Sigmoid colon (tissue), 7 donors: ENCODE data around the gene MYRIP. TPM values are rescaled to one million over a fixed set of nuclear protein-coding genes. Genes with fewer than 3 reads are reported as not detected.

Experiments
- DNase-seq: peaks from one replicate; pipeline ENCODE4 v3.0.0-alpha.2; 2019
- H3K27ac ChIP-seq, 4 donors: fragments of 200-600 bp; sonication (generic); one replicate each; pipeline ENCODE4 v1.5.1; 2016 to 2019; ENCODE audit warnings: mild to moderate bottlenecking in 1 of 4
- H3K27me3 ChIP-seq, 3 donors: fragments of 200-600 bp; sonication (generic); one replicate each; pipeline ENCODE4 v1.5.1; 2019; ENCODE audit warnings: mild to moderate bottlenecking in 1 of 3
- H3K36me3 ChIP-seq, 4 donors: fragments of 200-600 bp; sonication (generic); one replicate each; pipeline ENCODE4 v1.5.1; 2016 to 2019
- H3K4me1 ChIP-seq, 4 donors: fragments of 200-600 bp; sonication (generic); one replicate each; pipeline ENCODE4 v1.5.1; 2017 to 2019
- H3K4me3 ChIP-seq, 4 donors: fragments of 200-600 bp; sonication (generic); one replicate each; pipeline ENCODE4 v1.5.1; 2017 to 2019; ENCODE audit warnings: mild to moderate bottlenecking in 2 of 4, moderate library complexity in 1 of 4
- H3K9me3 ChIP-seq, 4 donors: fragments of 200-600 bp in 3 of 4; sonication (generic) in 3 of 4; one replicate each; pipeline versions ENCODE4 v1.5.1 to v1.6.1; 2013 to 2019
- CTCF ChIP-seq, 4 experiments: fragments of 450-650 bp in 3 of 4; fragments of 200-600 bp in 1 of 4; IDR thresholded peaks; one replicate each; pipeline ENCODE4 v1.5.1; 2016 to 2019; ENCODE audit warnings: antibody characterized with exemption in 4 of 4, mild to moderate bottlenecking in 3 of 4, moderate library complexity in 2 of 4
- EP300 ChIP-seq, 4 donors: sonication (generic); formaldehyde crosslinking; IDR thresholded peaks; one replicate each; pipeline ENCODE4 v1.6.1; 2017; ENCODE audit warnings: antibody characterized with exemption in 4 of 4
- POLR2A ChIP-seq, 2 donors: fragments of 450-650 bp; IDR thresholded peaks; one replicate each; pipeline ENCODE4 v1.6.1; 2016; ENCODE audit warnings: antibody characterized with exemption in 2 of 2, mild to moderate bottlenecking in 2 of 2, moderate library complexity in 2 of 2
- POLR2AphosphoS5 ChIP-seq, 4 donors: sonication (generic); formaldehyde crosslinking; IDR thresholded peaks; one replicate each; pipeline ENCODE4 v1.6.1; 2017; ENCODE audit warnings: antibody characterized with exemption in 4 of 4
- WGBS, 2 donors: extraction: QIAGEN DNeasy Blood & Tissue Kit; methylation state at CpG; one replicate each; pipeline ENCODE4 v1.1.7; 2013; 5-methylcytosine and 5-hydroxymethylcytosine counted together
- intact Hi-C: fragments of 100-400 bp; cut with DNase I; formaldehyde crosslinking; loops from one replicate; pipeline ENCODE4 v1.15.1; 2023
- polyA plus RNA-seq, 3 donors: library from polyadenylated mRNA; stranded (reverse); fragments of 200-250 nt; gene quantifications; one replicate each; pipeline ENCODE4 v1.2.3, GENCODE V29; 2013
- total RNA-seq, 4 donors: library from RNA; depleted of rRNA; stranded (reverse); fragments of >200 nt; gene quantifications; one replicate each; pipeline ENCODE4 v1.1.0, GENCODE V29; 2016
- donor health status: healthy with polysubstance abuse.
- donor health status: Bipolar disorder and iron deficiency.
- donor health status: healthy.

The MYRIP gene
- total and polyA plus RNA-seq, 7 donors: 2.2 to 5.5 (median 4.2) TPM

GRCh38 chr3:39935261-39935660, 125.9 kb downstream of the MYRIP start:
- TF ChIP-seq POLR2AphosphoS5 (IDR thresholded peaks at IDR 0.05) (no peak), EP300 (IDR thresholded peaks at IDR 0.05) (no peak), POLR2A (IDR thresholded peaks at IDR 0.05) (no peak), CTCF (IDR thresholded peaks at IDR 0.05) (no peak)
- no peaks in the 10 kb centered on the region for H3K9me3 ChIP-seq
- WGBS, 2 donors: 56 to 59% methylated on average over 1 of the region's 1 CpG
- no peak for DNase-seq
- H3K27ac ChIP-seq: no peak overlapping the region
- peaks cover 0 to 42% (median 14%) of the 10 kb centered on the region in 4 donors for H3K4me1 ChIP-seq
- H3K27me3 ChIP-seq: no peaks in the 10 kb centered on the region
- H3K36me3 ChIP-seq: no peaks in the 10 kb centered on the region
- intact Hi-C loops: no loop called here
- H3K4me3 ChIP-seq: no peak overlapping the region

- Histone ChIP-seq H3K4me3 (no peak overlapping the region), H3K4me1 (peaks cover 0 to 42% (median 14%) of the 10 kb centered on the region in 4 donors), H3K9me3 (no peaks in the 10 kb centered on the region), H3K36me3 (no peaks in the 10 kb centered on the region), H3K27me3 (no peaks in the 10 kb centered on the region), H3K27ac (peak overlapping the region in 1 of 4 donors; percentile 38)
- TF ChIP-seq CTCF (IDR thresholded peaks at IDR 0.05) (no peak), EP300 (IDR thresholded peaks at IDR 0.05) (no peak), POLR2A (IDR thresholded peaks at IDR 0.05) (no peak), POLR2AphosphoS5 (IDR thresholded peaks at IDR 0.05) (no peak)
- no peak for DNase-seq
- 87 to 91% methylated on average over 1 of the region's 1 CpG for WGBS, 2 donors
- intact Hi-C loops: no loop called here
Measured at GRCh38 chr3:39936848-39937247, 127.4 kb downstream of the MYRIP start.

GRCh38 chr3:39937315-39937714, 127.9 kb downstream of the MYRIP start:
- intact Hi-C loops: no loop called here
- Histone ChIP-seq H3K27me3 (no peaks in the 10 kb centered on the region), H3K36me3 (no peaks in the 10 kb centered on the region), H3K4me1 (peaks cover 0 to 45% (median 14%) of the 10 kb centered on the region in 4 donors), H3K27ac (peak overlapping the region in 1 of 4 donors; percentile 38), H3K4me3 (no peak overlapping the region), H3K9me3 (no peaks in the 10 kb centered on the region)
- DNase-seq: no peak
- no peak for TF ChIP-seq POLR2AphosphoS5 (IDR thresholded peaks at IDR 0.05)
- TF ChIP-seq POLR2A (IDR thresholded peaks at IDR 0.05): no peak
- no peak for TF ChIP-seq CTCF (IDR thresholded peaks at IDR 0.05)
- no peak for TF ChIP-seq EP300 (IDR thresholded peaks at IDR 0.05)

GRCh38 chr3:39937874-39938273, 128.5 kb downstream of the MYRIP start:
- Histone ChIP-seq H3K9me3 (no peaks in the 10 kb centered on the region), H3K27me3 (no peaks in the 10 kb centered on the region), H3K36me3 (no peaks in the 10 kb centered on the region), H3K27ac (peak overlapping the region in 1 of 4 donors; percentile 38), H3K4me1 (peaks cover 0 to 45% (median 14%) of the 10 kb centered on the region in 4 donors), H3K4me3 (no peak overlapping the region)
- TF ChIP-seq POLR2AphosphoS5 (IDR thresholded peaks at IDR 0.05) (no peak), POLR2A (IDR thresholded peaks at IDR 0.05) (no peak), CTCF (IDR thresholded peaks at IDR 0.05) (no peak), EP300 (IDR thresholded peaks at IDR 0.05) (no peak)
- intact Hi-C loops: no loop called here
- WGBS, 2 donors: 69 to 78% methylated on average over 1 of the region's 1 CpG
- no peak for DNase-seq

GRCh38 chr3:39941931-39942330, 132.5 kb downstream of the MYRIP start:
- intact Hi-C loops: no loop called here
- Histone ChIP-seq H3K36me3 (no peaks in the 10 kb centered on the region), H3K27ac (no peak overlapping the region), H3K4me3 (no peak overlapping the region), H3K9me3 (no peaks in the 10 kb centered on the region), H3K27me3 (no peaks in the 10 kb centered on the region), H3K4me1 (peaks cover 0 to 17% (median 7%) of the 10 kb centered on the region in 4 donors)
- TF ChIP-seq POLR2AphosphoS5 (IDR thresholded peaks at IDR 0.05) (no peak), CTCF (IDR thresholded peaks at IDR 0.05) (no peak), POLR2A (IDR thresholded peaks at IDR 0.05) (no peak), EP300 (IDR thresholded peaks at IDR 0.05) (no peak)
- WGBS, 2 donors: 17 to 57% methylated on average over 5 of the region's 5 CpGs
- DNase-seq: no peak
